GM12892 (cell line): Measurements from ENCODE around the gene ZNF283.

ENCODE experiments used
- POLR2A ChIP-seq: IDR thresholded peaks from 2 replicates; pipeline ENCODE4 v1.6.1; 2011; ENCODE audit warnings: low read depth, low read length, control low read depth
- TAF1 ChIP-seq: IDR thresholded peaks from 2 replicates; pipeline ENCODE4 v1.6.1; 2011; ENCODE audit warnings: low read depth, mild to moderate bottlenecking, control low read depth, low read length, borderline replicate concordance

- no peak for TF ChIP-seq TAF1
- TF ChIP-seq POLR2A = no peak
These were observed 44.8 kb upstream of the ZNF283 start for GRCh38 chr19:43782311-43782660.
